Uterus (tissue), 4 donors: Measurements from ENCODE around the gene CDC20. TPM values are rescaled to one million over a fixed set of nuclear protein-coding genes. Genes with fewer than 3 reads are reported as not detected.

Experiments
- DNase-seq, 2 donors: peaks; one replicate each; pipeline ENCODE4 v3.0.0-alpha.2; 2019 to 2020
- H3K27ac ChIP-seq, 2 donors: fragments of 200-600 bp; sonication (generic); 1 replicate in 1 of 2; 2 replicates in 1 of 2; pipeline ENCODE4 v1.5.1; 2016 to 2018
- H3K27me3 ChIP-seq, 2 donors: fragments of 200-600 bp; sonication (generic); one replicate each; pipeline ENCODE4 v1.5.1; 2018 to 2019; ENCODE audit warnings: control low read depth in 1 of 2
- H3K36me3 ChIP-seq, 2 donors: fragments of 200-600 bp; sonication (generic); one replicate each; pipeline ENCODE4 v1.5.1; 2019; ENCODE audit warnings: control low read depth in 1 of 2
- H3K4me1 ChIP-seq, 2 donors: fragments of 200-600 bp; sonication (generic); one replicate each; pipeline ENCODE4 v1.5.1; 2018 to 2019; ENCODE audit warnings: control low read depth in 1 of 2
- H3K4me3 ChIP-seq, 2 donors: fragments of 200-600 bp; sonication (generic); 1 replicate in 1 of 2; 2 replicates in 1 of 2; pipeline ENCODE4 v1.5.1; 2018 to 2019; ENCODE audit warnings: mild to moderate bottlenecking in 1 of 2
- H3K9me3 ChIP-seq, 2 donors: fragments of 200-600 bp; sonication (generic); one replicate each; pipeline ENCODE4 v1.5.1; 2019; ENCODE audit warnings: control low read depth in 1 of 2
- CTCF ChIP-seq, 4 experiments: fragments of 200-600 bp in 2 of 4; fragments of 450-650 bp in 2 of 4; sonication (generic) in 2 of 4; IDR thresholded peaks; one replicate each; pipeline ENCODE4 v1.5.1; 2016 to 2019; ENCODE audit warnings: antibody characterized with exemption in 4 of 4, mild to moderate bottlenecking in 2 of 4, moderate library complexity in 1 of 4
- POLR2A ChIP-seq, 2 donors: fragments of 450-650 bp; IDR thresholded peaks; one replicate each; pipeline ENCODE4 v1.6.1; 2016; ENCODE audit warnings: antibody characterized with exemption in 2 of 2, mild to moderate bottlenecking in 1 of 2, moderate library complexity in 1 of 2
- intact Hi-C: fragments of 100-400 bp; cut with DNase I; formaldehyde crosslinking; loops from one replicate; pipeline ENCODE4 v1.15.1; 2023; ENCODE audit warnings: low total_unique reads
- total RNA-seq, 4 donors: library from RNA; depleted of rRNA in 3 of 4; stranded (reverse); fragments of >200 nt in 3 of 4; gene quantifications; one replicate each; pipeline versions ENCODE4 v1.1.0 to v1.2.4, GENCODE V29; 2014 to 2023
- donor health status: DM: yes; HTN: yes; CAD: no.

CDC20 gene
- total RNA-seq, 4 donors from 2014 or later = 1.3 to 20.3 TPM; not detected in 2

DNA sequence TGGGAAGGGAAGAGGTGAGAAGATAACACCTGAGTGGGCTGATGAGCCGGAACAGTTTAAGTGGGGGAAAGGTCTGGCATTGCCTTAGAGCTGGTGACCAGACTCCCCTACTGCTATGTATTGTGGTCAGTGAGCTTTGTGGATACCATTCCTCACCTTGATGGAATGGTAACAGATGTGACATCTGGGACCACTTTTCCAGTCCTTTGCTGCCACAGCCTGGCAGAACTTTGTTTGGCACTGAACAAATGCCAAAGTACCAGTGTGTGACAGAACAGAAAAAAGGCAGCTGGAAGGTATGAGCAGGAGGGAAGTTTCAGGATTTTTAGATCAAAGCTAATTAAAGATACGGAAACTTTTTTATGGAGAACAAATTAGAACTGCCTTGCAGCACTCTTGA lies 24.7 kb downstream of the CDC20 start:
- H3K9me3 ChIP-seq = no peaks in the 10 kb centered on the region
- no peak overlapping the region for H3K4me3 ChIP-seq
- TF ChIP-seq CTCF (IDR thresholded peaks at IDR 0.05) (no peak), POLR2A (IDR thresholded peaks at IDR 0.05) (no peak)
- H3K36me3 ChIP-seq = no peaks in the 10 kb centered on the region
- DNase-seq = no peak
- no peak overlapping the region for H3K27ac ChIP-seq
- intact Hi-C loops = no loop called here
- peaks cover 0 to 6% of the 10 kb centered on the region in 2 donors for H3K4me1 ChIP-seq
- no peaks in the 10 kb centered on the region for H3K27me3 ChIP-seq

DNA sequence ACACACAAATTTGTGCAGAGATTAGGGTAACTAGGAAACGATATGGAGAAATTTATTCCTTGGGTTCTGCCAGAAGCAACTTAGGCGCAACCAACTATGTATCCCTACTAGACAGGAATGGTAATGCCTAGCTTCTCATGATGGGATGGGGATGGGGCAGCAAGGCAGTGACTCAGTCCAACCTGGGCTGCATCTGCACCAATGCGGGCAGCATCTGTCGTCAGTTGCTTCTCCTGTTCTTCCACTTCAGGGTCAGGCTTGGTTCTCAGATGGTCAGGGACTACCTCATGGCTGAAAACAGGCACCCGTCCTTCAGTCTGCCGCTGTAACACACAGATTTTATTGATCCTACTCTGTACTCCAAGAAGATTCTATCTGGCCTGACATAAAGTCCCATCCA lies 27.9 kb downstream of the CDC20 start:
- H3K9me3 ChIP-seq = no peaks in the 10 kb centered on the region
- DNase-seq = no peak
- peaks cover 0 to 17% of the 10 kb centered on the region in 2 donors for H3K4me1 ChIP-seq
- no peaks in the 10 kb centered on the region for H3K27me3 ChIP-seq
- intact Hi-C loops = no loop called here
- TF ChIP-seq POLR2A (IDR thresholded peaks at IDR 0.05) = no peak
- TF ChIP-seq CTCF (IDR thresholded peaks at IDR 0.05) = no peak
- H3K36me3 ChIP-seq = no peaks in the 10 kb centered on the region
- no peak overlapping the region for H3K4me3 ChIP-seq
- H3K27ac ChIP-seq = no peak overlapping the region

DNA sequence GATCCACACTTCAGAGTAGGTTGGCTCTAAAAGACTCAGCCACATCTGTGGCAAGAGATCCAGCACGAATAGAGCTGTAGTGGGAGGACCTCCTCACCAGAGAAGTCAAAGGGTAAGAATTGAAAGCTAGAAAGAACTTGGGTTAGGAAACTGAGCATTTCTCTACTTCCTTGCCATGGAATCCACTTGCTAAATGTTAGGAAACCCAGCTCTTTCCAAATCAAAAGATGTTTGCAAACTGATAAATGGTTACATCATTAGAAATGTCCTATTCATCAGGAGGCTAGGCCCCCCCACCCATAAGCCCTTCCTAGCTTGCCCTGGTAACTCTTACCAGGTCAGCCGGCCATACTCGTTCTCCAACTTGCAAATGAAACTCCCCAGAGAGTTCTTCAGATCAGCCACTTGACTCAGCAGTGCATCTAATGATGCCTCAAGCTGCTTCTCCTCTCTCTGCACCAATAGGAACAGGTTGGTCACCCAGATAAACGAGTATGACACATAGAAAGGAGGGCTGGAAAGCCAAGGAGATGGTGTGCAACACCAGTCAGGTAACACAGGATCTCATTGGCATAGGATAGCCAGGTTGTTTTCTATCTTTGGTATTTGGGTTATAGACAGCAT lies 29.3 kb downstream of the CDC20 start:
- H3K4me1 ChIP-seq = peaks cover 0 to 17% of the 10 kb centered on the region in 2 donors
- no peaks in the 10 kb centered on the region for H3K9me3 ChIP-seq
- H3K4me3 ChIP-seq = peak overlapping the region in 1 of 2 donors; percentile 80
- H3K36me3 ChIP-seq = no peaks in the 10 kb centered on the region
- H3K27me3 ChIP-seq = no peaks in the 10 kb centered on the region
- DNase-seq = no peak
- no peak overlapping the region for H3K27ac ChIP-seq
- TF ChIP-seq CTCF (IDR thresholded peaks at IDR 0.05) = no peak
- no peak for TF ChIP-seq POLR2A (IDR thresholded peaks at IDR 0.05)
- intact Hi-C loops = no loop called here

DNA sequence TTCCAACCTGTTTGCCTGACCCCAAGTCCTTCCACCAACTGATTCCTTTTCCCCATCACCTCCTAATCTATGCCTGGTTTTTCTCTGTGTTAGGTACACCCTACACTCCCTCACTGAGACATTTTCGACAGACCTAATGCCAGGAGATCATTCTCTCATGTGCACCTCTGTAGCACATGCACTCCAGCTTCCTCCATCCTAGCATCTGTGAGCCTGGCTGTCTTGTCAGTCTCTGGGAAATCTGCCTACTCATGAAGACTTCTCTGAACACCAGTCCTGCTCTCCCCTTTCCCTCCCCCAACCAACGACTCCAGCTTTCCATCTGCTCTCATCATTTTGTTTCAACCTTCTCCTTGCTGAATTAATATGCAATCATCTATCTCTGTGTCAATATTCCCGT lies 29.8 kb downstream of the CDC20 start:
- intact Hi-C loops = no loop called here
- H3K4me3 ChIP-seq = peak overlapping the region; percentile 74 to 80

More for the DNA sequence above, 29.8 kb downstream of the CDC20 start:
- H3K9me3 ChIP-seq = no peaks in the 10 kb centered on the region
- peak overlapping the region in 1 of 2 donors; percentile 74 for H3K27ac ChIP-seq
- H3K36me3 ChIP-seq = no peaks in the 10 kb centered on the region
- no peaks in the 10 kb centered on the region for H3K27me3 ChIP-seq
- TF ChIP-seq CTCF (IDR thresholded peaks at IDR 0.05) = no peak
- no peak for TF ChIP-seq POLR2A (IDR thresholded peaks at IDR 0.05)
- peaks cover 0 to 17% of the 10 kb centered on the region in 2 donors for H3K4me1 ChIP-seq
- no peak for DNase-seq
